HG03060 (cell line): ENCODE data around the gene CISD3.

Experiments
- ATAC-seq: cut with Tn5 transposase; IDR thresholded peaks from one replicate; pipeline ENCODE4 v1.9.1; 2021; ENCODE audit warnings: low read depth, moderate number of reproducible peaks; ENCODE audit not compliant: unreplicated experiment

Gene CISD3

DNA sequence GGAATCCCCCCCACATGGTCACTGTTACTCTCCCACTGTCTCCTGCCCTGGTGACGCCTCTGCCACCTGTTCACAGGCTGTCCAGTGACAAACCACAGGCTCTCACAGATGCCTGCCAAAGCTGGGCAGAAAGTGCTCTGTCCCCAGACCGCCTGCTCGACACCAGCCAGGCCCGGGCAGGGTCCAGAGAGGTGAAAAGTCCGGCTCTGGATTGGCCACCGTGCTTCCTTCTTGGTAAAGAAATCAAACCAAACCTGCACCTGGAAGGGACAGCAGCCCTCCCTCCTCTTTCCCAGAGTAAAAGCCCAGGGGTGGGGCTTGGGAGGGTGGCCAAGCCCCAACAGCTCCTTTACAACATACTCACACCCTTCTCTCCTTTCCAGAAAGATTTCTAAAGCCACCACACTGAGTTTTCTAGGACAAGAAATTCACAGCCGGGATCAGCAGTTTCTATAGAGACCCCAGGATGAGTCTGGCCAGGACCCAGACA is 11.8 kb downstream of the CISD3 start:
- ATAC-seq, result no peak

DNA sequence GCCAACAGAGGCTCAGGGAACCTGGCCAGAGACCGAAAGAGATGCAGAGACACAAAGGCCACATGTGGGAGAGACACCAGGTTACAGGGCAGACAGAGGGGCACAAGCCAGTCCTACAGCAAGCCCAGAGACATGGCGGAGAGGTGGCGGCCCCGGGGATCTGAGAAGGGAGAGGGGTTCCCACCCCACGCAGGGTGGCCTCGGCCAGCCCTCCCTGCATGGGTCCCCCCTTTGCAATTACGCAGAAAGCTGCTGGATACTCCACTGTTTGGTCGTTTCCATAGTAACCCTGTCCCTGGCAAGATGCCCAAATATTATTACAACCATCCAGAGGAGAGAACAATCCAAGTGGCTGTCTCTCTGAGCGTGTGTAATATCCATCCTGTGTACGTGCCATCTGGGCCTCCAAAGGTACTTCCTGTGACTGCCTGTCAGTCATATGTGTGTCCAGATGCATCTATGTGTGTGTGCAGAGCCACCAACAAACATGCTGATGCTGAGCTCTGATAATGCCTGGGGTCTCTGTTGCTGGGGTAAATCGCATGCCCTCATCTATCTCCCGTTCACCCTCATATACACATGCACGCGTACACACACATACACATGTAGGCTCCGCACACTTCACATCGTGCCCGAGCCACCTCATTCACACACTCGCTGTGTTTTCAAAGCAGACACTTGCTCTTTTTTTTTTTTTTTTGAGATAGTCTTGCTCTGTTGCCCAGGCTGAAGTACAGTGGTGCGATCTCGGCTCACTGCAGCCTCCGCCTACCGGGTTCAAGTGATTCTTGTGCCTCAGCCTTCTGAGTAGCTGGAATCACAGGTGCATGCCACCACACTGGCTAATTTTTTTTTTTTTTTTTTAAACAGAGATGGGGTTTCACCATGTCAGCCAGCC is 12.5 kb downstream of the CISD3 start:
- ATAC-seq, result no peak

DNA sequence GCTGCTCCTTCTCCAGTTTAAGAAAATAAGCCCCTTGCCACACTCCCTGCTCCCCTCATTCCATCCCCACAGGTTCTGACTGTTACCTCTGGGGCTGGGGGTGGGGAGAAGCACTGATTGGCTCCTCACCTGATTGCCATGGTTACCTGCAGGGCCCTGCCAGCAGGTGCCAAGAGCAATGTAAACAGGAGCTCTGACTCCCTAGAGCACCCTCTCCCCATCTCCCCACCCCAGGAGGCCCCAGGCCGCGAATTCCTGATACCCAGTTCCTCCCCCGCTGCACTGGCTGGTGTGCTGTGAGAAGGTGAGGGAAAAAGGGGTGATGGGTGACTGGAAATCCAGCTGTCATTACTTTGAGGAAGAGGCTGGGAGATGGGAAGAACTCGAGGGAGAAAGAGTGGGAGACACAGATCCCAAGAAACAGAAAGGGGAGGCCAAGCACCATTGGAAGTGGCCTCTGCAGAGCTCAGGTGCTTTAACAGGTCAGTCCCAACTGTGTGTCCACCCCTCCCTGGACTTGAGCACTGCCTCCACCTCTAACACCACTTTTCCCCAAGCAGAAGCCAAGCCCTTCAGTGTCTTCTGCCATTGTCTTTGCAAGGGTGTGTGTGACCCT is 13.5 kb downstream of the CISD3 start:
- ATAC-seq, result no peak

DNA sequence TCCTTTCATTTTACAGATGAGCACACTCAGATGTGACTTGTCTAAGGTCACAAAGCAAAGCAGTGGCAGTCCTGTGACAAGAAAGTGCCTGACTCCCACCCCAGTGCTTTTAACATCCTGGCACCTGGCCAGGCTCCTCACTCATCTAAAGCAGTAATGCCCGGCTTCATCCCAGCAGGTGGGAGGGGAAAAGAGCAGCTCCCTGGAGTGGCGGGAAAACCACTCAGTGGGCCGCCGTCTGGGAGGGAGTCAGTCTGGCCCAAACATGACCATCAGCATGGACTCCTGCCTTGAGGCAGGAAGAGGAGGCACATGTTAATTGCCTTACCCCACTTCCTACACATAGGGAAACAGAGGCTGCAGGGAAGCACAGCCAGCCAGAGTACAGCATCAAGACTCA is 15.4 kb downstream of the CISD3 start:
- ATAC-seq, result no peak

DNA sequence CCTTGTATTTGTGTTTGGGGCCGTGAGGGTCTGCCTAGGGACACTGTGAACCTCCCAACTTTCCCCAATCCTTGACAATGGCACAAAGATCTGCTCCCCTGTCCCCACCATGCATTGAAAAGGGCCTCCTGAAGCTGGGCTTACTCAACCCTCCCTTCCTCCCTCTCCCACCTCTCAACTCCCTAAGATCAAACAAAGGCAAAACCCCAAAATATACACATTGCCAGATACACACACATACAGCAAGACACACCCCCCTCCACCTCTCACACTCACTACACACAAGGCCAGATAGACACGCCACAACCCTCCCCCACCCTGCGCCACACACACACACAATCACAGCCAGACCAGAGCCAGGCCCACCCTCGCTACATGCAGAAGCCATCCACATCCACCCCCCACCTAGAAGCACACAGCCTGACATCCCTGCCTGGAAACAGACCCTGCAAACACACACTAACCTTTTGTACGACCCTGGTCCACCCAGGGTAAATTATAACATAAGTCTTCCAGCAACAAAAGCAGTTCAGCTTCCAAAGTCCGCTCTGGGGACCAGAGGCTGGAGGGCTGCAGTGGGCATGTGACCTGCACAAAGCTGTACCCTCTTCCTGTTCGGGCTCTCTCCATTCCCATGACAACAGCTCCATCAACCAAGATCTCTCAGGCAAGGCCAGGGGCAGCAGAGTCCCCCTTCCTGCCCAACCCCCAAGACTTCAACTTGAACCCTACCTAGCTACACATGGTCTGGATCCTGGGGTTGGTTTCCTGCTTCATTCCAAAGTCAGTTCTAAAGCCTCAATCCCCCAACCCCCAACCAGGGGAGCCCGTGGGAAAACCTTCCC is 16.1 kb downstream of the CISD3 start:
- ATAC-seq, result no peak

DNA sequence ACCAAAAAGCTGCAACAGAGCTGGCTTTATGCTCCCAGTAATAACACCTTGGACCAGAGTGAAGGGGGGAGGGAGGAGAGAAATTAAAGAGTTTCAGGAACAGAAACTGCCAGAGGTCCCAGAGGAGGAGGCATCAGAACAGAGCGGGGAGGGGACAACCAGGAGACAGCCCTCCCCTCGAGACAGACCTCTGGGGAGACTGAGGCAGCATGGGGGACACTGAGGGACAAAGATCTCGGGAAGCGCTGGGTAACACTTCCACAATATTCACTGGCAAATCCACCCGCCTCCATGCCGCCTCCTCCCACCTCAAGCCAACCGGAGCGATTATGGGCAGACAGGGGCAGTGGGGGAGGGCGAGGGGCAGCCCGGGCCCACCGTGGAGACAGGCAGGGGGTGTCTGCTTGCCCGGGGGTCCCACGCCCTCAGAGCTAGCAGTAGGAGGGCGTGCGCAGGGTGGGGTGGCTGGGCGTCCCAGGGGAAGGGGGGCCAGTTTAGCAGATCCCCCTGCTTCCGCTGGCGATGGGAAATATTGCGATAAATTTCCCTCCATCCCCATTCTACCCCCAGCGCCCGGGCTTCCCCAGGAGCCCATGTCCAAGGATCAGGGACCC is 16.8 kb downstream of the CISD3 start:
- no peak for ATAC-seq

DNA sequence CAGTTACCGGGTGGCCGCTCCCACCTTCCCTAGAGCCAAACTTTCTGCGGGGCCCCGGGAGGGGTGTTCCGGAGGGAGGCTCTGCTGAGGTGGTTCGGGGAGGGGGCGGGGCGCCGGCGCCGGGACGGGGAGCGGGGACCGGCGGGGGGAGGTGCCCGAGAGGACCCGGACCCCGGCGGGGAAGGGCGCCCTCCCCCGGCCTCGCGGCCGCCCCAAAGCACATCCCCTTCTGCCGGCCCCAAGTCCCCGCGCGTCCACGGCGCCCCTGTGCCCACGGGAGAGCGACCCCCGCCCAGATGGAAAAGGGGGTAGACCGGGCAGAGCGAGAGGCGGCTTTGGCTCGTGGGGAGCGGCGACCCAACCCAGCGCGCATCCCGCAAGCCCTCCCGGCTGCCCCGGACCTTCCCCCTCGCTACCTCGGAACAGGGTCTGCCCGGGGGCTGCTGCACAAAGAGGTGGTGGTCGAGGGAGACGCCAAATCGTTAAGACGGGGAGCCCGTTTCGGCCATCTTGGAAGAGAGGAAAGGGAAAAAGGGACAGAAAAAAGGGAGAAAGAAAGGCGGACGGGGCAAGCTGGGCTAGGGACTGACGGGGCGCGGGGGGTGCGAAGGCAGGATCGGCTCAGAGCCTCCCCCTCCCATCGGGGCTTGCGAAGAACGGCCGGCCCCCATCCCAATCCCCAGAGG is 17.5 kb downstream of the CISD3 start:
- ATAC-seq, result no peak

DNA sequence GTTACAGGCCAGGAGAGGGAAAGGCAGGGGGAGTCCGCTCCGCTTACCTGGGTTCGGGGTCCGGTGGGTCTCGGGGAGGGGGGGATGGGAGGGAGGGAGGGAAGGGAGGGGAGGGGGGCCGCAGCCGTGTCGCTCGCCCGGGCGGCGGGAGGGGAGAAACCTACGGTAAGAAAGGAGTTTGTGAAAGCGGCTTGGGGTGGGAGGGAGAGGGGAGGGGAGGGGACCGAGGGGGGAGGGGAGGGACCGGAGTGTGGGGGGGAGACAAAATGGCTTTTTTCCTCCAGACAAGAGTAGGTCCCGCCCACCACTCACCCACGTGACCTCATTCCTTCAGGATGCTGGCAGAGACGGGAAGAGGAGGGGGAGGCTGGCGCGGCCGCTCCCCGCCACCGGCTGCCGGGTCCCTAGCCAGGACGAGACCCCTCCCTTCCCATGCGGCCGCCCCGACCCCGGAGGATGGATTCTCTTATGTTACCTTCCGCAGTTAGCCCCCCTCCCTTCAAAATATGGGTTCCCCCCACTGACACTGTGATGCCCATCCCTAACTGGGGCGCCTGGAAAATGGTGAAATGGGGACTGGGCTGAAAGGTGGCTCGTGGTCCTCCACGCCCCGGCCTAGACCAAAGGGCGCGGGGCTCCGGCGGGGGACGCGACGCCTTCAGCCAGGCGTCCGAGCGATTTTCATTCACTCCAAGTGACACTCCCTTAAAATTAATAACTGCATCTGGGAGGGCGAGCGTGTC is 18.2 kb downstream of the CISD3 start, which contains the start of gene PCGF2:
PCGF2 (minus strand) TSS at position 188 of the 743 bp plus-strand sequence. CDS start 7,934 bp downstream, outside the sequence.
- ATAC-seq, result no peak

DNA sequence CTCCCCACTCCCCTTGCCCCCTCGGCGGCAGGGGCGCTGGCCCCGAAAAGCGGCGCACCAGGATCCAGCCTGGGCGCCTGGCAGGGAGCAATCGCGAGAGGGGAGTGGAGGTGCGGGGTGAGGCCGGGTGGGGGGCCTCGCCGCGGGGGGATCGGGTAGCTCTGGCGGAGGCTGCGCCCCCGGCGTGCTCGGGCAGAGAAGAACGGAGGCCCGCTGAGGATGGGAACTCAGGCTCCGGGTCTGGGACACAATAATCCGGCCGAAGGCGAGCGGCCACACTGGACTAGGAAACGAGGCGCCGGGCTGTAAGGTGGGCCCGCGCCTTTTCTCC is 18.7 kb downstream of the CISD3 start:
- ATAC-seq, result no peak

DNA sequence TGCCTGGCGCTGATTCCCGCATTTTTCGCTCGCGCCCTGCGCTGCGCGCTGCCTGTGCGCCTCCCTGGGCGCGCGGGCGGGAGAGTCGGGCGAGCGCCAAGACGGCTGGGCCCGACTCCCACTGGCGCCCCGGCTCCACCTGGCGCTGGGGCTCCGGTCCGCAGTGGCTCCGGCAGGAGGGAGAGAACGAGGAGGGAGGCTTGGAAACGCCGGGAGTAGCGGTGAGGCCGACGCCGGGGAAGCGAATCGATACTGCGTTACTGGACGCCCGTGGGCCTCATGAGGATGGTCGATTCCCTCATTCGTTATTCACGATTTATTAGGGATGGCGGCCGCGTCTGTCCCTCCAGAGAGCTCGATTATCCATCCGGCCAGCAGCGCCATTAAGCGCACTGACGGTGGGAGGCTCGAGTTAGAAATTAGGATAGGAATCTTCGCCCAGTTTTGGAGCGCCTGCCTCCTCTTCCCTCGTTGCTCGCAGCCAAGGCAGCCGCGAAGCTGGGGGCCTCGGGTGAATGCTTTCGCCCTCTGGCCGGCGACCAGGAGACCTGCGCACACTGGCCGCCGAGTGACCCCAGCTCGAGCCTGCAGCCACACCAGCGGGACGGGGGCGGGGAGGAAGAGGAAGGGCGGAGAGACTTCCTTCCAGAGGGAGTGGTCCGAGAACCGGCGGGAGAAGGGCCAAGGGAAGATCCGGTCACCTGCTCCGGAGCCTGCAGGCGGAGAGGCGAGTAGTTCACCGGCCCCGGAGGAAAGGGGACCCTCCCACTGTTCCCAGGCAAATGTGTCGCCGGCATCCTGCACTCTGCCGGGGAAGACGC is 19.3 kb downstream of the CISD3 start:
- no peak for ATAC-seq

DNA sequence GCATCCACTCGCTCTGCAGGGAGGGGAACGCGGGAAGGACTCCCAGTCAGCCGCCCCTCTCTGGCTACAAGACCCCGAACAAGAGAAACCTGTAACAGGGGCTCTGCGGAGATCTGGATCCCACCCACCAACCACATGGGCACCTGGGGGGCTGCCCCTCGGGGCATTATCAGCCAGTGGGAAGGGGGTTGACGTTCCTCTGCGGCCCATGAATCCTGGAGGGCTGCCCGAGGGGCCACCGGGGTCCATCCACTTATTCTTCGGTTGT is 19.8 kb downstream of the CISD3 start:
- ATAC-seq, result no peak

DNA sequence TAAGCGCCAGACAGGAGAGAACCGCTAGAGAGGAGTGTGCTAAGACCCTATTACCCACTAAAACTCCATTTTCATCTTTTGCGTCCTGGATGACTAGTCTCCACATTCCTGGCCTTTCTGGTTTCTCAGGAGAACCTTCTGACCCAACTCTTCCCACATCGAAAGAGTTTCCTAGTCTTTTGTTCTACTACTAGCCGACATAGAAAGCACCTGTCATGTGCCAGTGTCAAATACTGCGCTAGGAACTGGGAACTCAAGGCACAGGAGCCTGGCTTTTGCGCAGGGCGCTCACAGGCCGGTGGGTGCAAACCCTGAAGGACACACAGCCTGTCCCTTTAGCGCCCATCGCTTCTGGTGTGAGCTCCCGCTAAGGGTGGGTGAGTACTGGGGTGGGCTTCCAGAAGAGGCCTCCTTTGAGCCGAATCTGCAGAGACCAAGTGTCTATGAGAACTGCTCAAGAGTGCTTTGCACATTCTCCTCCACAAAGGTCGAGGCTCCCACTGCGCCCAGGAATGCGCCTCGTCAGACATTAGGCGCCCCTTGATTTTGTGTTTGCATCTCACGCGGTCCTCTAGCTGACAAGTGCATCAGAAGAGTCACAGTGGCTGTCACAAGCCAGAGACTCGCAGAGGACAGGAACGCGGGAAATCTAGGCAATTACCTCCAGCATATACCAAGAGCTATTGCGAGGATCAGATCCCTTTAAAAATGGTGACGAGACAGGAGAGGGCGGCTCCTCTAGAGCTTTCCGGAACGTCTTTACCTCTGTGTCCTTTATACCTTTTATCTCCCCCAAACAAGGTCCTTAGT is 20.4 kb downstream of the CISD3 start:
- ATAC-seq, result no peak

DNA sequence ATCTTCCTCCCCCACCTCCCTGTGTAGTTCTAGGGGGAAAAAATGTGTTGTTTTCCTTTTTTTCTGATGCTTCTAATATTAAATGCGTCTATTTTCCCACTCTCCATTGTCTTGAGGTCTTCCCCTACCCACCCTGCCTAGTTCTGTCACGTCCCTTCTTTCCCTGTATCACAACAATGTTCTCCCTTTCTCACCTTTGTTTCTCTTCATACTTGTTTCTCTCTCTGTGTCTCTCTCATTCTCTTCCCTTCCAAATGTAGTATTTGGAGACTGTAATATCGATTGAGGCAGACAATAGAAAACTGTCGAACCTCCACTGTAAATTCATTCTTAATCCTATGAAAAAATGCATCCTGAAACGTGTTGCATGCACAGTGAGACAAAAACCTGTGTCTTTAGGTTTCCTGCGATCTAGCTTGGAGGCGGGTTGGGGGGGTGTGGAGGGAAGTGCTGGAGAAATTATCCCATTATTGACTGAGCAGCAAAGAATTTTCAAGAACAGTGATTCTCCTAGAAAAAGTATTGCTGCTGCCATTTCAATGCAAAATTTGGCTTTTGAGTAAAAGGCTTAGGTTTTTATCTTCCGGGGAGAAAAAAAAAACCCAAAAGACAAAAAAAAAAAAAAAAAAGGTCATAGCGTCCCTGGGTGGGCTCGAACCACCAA is 21.1 kb downstream of the CISD3 start:
- no peak for ATAC-seq

DNA sequence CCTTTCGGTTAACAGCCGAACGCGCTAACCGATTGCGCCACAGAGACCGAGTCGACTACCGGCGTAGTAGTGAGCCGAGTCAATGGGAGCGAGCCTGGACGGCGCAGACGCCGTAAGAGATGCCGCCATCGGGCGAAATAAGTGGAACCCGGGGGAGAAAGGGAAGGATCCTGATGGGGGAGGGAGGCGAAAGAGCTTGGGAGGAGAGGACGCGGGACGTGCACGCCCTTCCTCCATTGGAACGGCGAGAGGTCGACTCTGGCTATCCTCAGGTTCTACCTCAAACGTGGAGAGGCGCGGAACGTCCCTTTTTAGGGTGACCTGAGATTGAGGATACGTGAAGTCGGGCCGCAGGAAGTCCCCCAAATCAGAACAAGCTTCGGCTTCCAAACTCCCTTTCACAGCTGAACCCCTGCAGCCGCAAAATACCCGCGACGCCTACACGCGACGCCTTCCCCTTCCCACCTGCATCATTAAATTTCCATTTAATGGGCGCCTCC is 21.7 kb downstream of the CISD3 start:
- ATAC-seq, result no peak

DNA sequence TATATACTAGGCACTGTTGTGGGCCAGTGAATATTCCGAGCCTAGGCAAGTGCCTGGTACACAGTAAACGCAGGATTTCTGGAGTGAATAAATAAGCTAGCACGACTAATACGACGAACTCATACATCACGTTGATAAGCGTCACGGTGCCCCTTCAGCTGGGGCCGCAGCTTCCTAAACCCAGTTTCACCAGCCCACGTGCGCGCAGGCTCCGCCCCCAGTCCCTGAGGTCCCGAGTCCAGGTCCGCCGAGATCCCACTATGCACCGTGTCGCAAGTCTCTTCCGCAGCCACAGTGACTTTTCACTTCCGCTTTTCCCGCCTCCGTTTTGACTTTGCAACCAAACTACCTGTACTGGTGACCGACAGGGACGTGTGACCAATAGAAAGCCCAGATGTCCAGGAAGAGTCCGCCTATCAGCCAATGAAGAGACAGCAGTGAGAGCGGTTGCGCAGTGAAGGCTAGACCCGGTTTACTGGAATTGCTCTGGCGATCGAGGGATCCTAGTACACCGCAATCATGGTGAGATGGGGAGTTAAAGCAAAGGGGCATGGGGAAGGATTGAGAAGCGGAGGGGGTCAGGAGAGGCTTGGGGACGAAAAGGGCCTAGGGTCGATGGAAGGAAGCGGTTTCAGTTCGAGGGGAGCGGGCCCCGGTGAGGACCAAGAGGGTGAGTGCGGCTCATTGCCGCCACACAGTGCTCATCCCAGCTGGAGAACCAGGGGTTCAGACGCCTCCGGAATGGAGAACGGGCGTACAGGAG is 22.3 kb downstream of the CISD3 start, which contains the start of gene PSMB3:
PSMB3 (plus strand) TSS at position 434 of the 763 bp plus-strand sequence; CDS start at position 520, 86 bp downstream.
- ATAC-seq, result peak; percentile 74

DNA sequence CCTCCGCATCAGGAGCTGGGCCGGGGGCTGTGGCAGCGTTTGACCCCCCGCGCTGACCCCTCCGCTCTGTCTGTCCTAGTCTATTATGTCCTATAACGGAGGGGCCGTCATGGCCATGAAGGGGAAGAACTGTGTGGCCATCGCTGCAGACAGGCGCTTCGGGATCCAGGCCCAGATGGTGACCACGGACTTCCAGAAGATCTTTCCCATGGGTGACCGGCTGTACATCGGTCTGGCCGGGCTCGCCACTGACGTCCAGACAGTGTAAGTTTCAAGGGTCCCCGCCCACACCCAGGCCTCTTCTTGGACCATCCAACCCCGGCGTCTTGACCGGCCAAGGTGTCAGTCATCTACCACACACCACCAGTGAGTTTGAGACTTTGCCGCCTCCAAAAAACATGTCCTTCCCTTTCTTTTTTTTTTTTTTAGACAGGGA is 22.9 kb downstream of the CISD3 start:
- ATAC-seq, result no peak
